Measurements from ENCODE around the gene TNNC2. TPM values are rescaled to one million over a fixed set of nuclear protein-coding genes. Genes with fewer than 3 reads are reported as not detected.
"Not testable (repeated sequence)": the region's sequence is repeated elsewhere in the genome, so short reads cannot be mapped to it uniquely, and the experiment has no call there.

TNNC2 gene
- total RNA-seq, 1 donor from 2014 or later = 0.52 TPM

DNA sequence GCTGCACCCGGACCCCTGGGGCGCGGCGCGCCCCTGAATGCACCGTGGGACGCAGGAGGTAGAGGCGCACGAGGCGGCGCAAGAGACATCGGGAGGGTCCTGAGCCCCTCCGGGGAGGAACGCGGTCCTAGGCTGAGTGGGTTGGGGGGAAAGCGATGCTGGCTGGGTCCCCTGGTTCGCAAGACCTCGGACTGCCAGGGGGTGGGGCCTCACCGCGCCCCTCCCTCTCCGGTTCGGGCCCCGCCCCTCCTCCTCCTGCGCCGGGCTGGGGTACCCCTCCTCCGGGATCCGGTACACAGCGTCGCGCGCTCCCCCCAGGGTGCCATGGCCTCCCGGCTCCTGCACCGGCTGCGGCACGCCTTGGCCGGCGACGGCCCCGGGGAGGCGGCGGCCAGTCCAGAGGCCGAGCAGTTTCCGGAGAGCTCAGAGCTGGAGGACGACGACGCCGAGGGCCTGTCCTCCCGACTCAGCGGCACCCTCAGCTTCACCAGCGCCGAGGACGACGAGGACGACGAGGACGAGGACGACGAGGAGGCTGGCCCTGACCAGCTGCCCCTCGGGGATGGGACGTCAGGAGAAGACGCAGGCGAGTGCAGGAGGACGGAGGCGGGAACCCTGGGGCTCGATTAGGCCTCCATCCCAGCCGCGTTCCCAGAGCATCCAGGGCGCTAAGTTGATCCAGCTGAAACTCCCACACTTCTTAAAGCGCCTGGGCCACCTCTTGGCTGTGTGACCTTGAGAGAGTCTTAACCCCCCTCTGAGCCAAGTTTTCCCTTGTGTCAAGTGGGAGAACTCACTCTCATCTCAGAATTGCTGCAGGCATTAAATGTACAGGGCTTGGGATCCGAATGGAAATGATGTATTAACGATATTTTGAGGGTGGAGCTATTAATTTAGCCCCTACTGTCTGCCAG lies 7.0 kb upstream of the TNNC2 start:
- Mint-ChIP-seq H3K4me3 (ENCODE audit: unreplicated experiment) (peak overlapping the region; percentile 89), H3K36me3 (ENCODE audit: low read depth) (peaks cover 1% of the 10 kb centered on the region), H3K27ac (ENCODE audit: unreplicated experiment) (peak overlapping the region; percentile 87), H3K4me1 (ENCODE audit: low read depth) (peaks cover 41% of the 10 kb centered on the region), H3K9me3 (ENCODE audit: low read depth) (no peaks in the 10 kb centered on the region), H3K27me3 (ENCODE audit: low read depth) (no peaks in the 10 kb centered on the region)
- TF ChIP-seq, protein P1, sequence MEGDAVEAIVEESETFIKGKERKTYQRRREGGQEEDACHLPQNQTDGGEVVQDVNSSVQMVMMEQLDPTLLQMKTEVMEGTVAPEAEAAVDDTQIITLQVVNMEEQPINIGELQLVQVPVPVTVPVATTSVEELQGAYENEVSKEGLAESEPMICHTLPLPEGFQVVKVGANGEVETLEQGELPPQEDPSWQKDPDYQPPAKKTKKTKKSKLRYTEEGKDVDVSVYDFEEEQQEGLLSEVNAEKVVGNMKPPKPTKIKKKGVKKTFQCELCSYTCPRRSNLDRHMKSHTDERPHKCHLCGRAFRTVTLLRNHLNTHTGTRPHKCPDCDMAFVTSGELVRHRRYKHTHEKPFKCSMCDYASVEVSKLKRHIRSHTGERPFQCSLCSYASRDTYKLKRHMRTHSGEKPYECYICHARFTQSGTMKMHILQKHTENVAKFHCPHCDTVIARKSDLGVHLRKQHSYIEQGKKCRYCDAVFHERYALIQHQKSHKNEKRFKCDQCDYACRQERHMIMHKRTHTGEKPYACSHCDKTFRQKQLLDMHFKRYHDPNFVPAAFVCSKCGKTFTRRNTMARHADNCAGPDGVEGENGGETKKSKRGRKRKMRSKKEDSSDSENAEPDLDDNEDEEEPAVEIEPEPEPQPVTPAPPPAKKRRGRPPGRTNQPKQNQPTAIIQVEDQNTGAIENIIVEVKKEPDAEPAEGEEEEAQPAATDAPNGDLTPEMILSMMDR (IDR thresholded peaks at IDR 0.05) = no peak
- peak; percentile 92 for DNase-seq (ENCODE audit: low spot score)

DNA sequence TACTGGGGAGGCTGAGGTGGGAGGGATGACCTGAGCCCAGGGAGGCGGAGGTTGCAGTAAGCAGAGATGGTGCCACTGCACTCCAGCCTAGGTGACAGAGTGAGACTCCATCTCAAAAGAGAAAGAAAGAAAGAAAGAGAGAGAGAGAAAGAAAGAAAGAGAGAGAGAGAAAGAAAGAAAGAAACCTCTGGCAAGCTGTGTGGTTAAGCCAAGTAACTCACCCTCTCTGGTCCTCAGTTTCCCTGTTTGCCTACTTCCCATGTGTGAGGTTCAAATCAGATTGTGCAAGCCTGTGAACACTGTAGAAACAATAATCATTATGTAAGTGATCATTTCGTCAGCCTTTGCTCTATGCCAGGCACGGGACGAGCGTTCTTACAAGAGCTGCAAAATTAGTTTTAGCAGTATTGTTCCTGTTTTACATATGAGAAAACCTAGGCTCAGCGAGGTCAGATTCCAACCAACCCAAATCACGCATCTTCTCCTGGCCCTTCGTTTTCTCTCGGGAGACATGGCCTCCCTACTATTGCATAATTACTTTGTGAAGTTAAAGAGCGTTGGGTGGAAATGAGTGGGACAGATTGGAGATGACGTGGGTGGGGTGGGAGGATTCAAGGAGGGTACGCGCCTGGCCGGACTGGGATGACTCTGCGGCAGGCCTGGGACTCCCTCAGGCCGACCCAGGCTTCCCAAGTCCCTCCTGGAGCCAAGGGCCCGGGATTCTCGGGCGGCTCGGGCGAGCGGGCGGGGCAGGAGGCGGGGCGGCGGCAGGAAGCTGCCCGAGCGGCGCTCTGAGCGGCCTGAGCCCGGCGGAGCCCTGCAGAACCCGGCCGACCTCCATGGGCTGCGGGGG lies 6.1 kb upstream of the TNNC2 start, which contains the start of gene SNX21:
Gene SNX21 (plus strand): TSS at position 770 of the 853 bp plus-strand sequence. CDS start 121 bp downstream, outside the sequence.
- Mint-ChIP-seq H3K27ac (ENCODE audit: unreplicated experiment) (peak within 1 kb of the TSS; percentile 87), H3K36me3 (ENCODE audit: low read depth) (peaks cover 1% of the 10 kb centered on the region), H3K4me1 (ENCODE audit: low read depth) (peaks cover 50% of the 10 kb centered on the region), H3K9me3 (ENCODE audit: low read depth) (no peaks in the 10 kb centered on the region), H3K27me3 (ENCODE audit: low read depth) (no peaks in the 10 kb centered on the region), H3K4me3 (ENCODE audit: unreplicated experiment) (peak within 1 kb of the TSS; percentile 89)
- no peak for DNase-seq (ENCODE audit: low spot score)
- TF ChIP-seq, protein P1 (IDR thresholded peaks at IDR 0.05) = no peak

DNA sequence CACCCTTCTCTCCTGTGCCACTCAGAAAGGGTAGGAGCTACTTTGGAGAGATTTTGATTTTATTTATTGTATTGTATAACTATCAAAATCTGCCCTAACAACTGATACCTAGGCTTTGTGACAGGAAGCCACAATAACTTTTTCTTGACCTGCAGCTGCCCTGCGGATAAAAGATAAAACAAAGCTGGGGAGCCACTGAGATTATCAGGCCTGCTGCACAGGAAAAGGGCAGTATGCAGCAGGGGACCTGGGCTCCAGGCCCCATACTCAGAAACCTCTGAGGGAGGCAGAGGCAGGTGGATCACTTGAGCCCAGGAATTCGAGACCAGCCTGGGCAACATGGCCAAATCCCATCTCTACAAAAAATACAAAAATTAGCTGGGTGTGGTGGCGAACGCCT lies 5.5 kb upstream of the TNNC2 start:
- peak overlapping the region; percentile 89 for H3K4me3 Mint-ChIP-seq (ENCODE audit: unreplicated experiment)

DNA sequence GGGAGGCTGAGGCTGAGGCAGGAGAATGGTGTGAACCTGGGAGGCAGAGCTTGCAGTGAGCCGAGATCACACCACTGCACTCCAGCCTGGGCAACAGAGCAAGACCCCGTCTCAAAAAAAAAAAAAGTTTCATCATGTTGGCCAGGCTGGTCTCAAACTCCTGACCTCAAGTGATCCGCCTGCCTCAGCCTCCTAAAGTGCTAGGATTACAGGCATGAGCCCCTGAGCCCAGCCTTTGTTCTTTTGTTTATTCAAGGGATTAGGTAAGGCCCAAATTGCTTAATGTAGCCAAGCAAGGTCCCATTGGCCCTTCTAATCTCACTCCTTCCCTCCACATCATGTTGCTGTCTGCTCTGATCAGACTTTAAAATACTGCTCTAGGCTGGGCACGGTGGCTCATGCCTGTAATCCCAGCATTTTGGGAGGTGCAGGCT lies 2.6 kb upstream of the TNNC2 start:
- H3K27me3 Mint-ChIP-seq (ENCODE audit: low read depth); H3K4me3 Mint-ChIP-seq (ENCODE audit: unreplicated experiment); H3K9me3 Mint-ChIP-seq (ENCODE audit: low read depth); H3K36me3 Mint-ChIP-seq (ENCODE audit: low read depth); DNase-seq (ENCODE audit: low spot score): not testable (repeated sequence)
- H3K27ac Mint-ChIP-seq (ENCODE audit: unreplicated experiment) = peak overlapping the region; percentile 35
- peaks cover 51% of the 10 kb centered on the region for H3K4me1 Mint-ChIP-seq (ENCODE audit: low read depth)

More for the DNA sequence above, 5.5 kb upstream of the TNNC2 start:
- peaks cover 56% of the 10 kb centered on the region for H3K4me1 Mint-ChIP-seq (ENCODE audit: low read depth)
- H3K27me3 Mint-ChIP-seq (ENCODE audit: low read depth) = no peaks in the 10 kb centered on the region
- peaks cover 1% of the 10 kb centered on the region for H3K36me3 Mint-ChIP-seq (ENCODE audit: low read depth)
- peak overlapping the region; percentile 85 for H3K27ac Mint-ChIP-seq (ENCODE audit: unreplicated experiment)
- TF ChIP-seq, protein P1 (IDR thresholded peaks at IDR 0.05) = no peak
- no peaks in the 10 kb centered on the region for H3K9me3 Mint-ChIP-seq (ENCODE audit: low read depth)
- DNase-seq (ENCODE audit: low spot score) = no peak

DNA sequence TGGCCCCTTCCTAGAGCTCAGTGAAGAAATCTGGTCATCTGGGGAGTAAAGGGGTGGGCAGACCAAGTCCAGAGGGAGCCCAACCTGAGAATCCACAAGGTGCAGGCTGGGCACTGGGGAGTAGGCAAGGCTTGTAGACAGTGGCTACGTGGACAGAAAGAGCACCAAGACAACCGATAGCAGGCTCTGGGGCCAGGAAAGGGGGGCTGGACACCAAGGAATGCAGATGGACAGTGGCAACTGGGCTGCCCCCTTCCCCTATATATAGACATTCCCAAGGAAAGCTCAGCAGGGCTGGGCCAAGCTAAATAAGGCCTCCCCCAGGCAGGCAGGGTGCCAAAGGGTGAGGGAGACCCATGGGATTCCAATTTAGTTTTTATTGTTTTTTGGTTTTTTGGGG lies 1.5 kb upstream of the TNNC2 start:
- H3K4me1 Mint-ChIP-seq (ENCODE audit: low read depth) = peaks cover 52% of the 10 kb centered on the region
- H3K4me3 Mint-ChIP-seq (ENCODE audit: unreplicated experiment) = no peak overlapping the region
- TF ChIP-seq, protein P1 (IDR thresholded peaks at IDR 0.05) = no peak
- DNase-seq (ENCODE audit: low spot score) = no peak
- no peaks in the 10 kb centered on the region for H3K36me3 Mint-ChIP-seq (ENCODE audit: low read depth)
- H3K27me3 Mint-ChIP-seq (ENCODE audit: low read depth) = peaks cover 4% of the 10 kb centered on the region
- peak overlapping the region; percentile 94 for H3K27ac Mint-ChIP-seq (ENCODE audit: unreplicated experiment)
- no peaks in the 10 kb centered on the region for H3K9me3 Mint-ChIP-seq (ENCODE audit: low read depth)

Data from chondrocyte (in vitro differentiated cells).